ENCODE measurements around the gene USP13. TPM values are rescaled to one million over a fixed set of nuclear protein-coding genes. Genes with fewer than 3 reads are reported as not detected.

Gene USP13
- total and polyA plus RNA-seq, 2 donors (not counting 1 experiment from before 2014, with no cell fraction given) = 1.9 to 13.2 TPM

GRCh38 chr3:179661777-179662176, 8.9 kb downstream of the USP13 start:
- H3K27ac ChIP-seq (ENCODE audit: low read length in 2 of 2) = no peak overlapping the region
- H3K9me3 Mint-ChIP-seq (ENCODE audit: insufficient read depth) = no peaks in the 10 kb centered on the region
- H3K9ac ChIP-seq (ENCODE audit: low read length) = no peak overlapping the region
- peaks cover 9% of the 10 kb centered on the region for H3K4me1 Mint-ChIP-seq
- ChIA-PET CTCF (interaction anchor here (0.6 kb wide), 1 partner anchor 205 kb away, joined by 3 read pairs; no protein-coding TSS in a partner anchor), POLR2A (no interaction called here)
- 90% methylated on average over 4 of the region's 4 CpGs for WGBS (ENCODE audit: insufficient coverage)
- peaks cover 12% of the 10 kb centered on the region for H4K20me1 ChIP-seq (ENCODE audit: control insufficient read depth, insufficient read depth, low read length, poor library complexity, severe bottlenecking)
- DNase-seq (no peak), ATAC-seq (ENCODE audit: low read depth) (no peak)
- no peak overlapping the region for H3K27ac Mint-ChIP-seq
- H3K4me1 ChIP-seq (ENCODE audit: control insufficient read depth in 2 of 2, insufficient read depth in 2 of 2, low read length in 2 of 2) = no peaks in the 10 kb centered on the region
- no peak overlapping the region for H3K4me3 ChIP-seq (ENCODE audit: control extremely low read depth in 1 of 5, extremely low read depth in 1 of 5, insufficient read depth in 1 of 5, low read depth in 2 of 5, low read length in 4 of 5)
- H3K79me2 ChIP-seq (ENCODE audit: control insufficient read depth, insufficient read depth, low read length) = peaks cover 74% of the 10 kb centered on the region
- no peaks in the 10 kb centered on the region for H3K9me3 ChIP-seq (ENCODE audit: control extremely low read depth in 1 of 3, control insufficient read depth in 2 of 3, insufficient read depth in 1 of 3, low read length in 2 of 3)
- H3K4me2 ChIP-seq (replicated peaks; ENCODE audit: low read depth, low read length, poor library complexity, severe bottlenecking) = no peak overlapping the region
- H3K27me3 Mint-ChIP-seq = no peaks in the 10 kb centered on the region
- no peak for TF ChIP-seq EZH2 (IDR thresholded peaks at IDR 0.05; ENCODE audit: borderline replicate concordance, insufficient read depth, low read depth, low read length, poor library complexity, severe bottlenecking)
- TF ChIP-seq, protein P1, sequence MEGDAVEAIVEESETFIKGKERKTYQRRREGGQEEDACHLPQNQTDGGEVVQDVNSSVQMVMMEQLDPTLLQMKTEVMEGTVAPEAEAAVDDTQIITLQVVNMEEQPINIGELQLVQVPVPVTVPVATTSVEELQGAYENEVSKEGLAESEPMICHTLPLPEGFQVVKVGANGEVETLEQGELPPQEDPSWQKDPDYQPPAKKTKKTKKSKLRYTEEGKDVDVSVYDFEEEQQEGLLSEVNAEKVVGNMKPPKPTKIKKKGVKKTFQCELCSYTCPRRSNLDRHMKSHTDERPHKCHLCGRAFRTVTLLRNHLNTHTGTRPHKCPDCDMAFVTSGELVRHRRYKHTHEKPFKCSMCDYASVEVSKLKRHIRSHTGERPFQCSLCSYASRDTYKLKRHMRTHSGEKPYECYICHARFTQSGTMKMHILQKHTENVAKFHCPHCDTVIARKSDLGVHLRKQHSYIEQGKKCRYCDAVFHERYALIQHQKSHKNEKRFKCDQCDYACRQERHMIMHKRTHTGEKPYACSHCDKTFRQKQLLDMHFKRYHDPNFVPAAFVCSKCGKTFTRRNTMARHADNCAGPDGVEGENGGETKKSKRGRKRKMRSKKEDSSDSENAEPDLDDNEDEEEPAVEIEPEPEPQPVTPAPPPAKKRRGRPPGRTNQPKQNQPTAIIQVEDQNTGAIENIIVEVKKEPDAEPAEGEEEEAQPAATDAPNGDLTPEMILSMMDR (IDR thresholded peaks at IDR 0.05) = no peak
- H3K27me3 ChIP-seq (replicated peaks in 1 of 4; ENCODE audit: control extremely low read depth in 1 of 4, control insufficient read depth in 3 of 4, insufficient read depth in 4 of 4, low read length in 3 of 4) = no peaks in the 10 kb centered on the region
- no peak overlapping the region for H2AFZ ChIP-seq (ENCODE audit: insufficient read depth, low read depth, low read length, poor library complexity, severe bottlenecking)
- no peaks in the 10 kb centered on the region for H3K36me3 ChIP-seq (replicated peaks in 1 of 2; ENCODE audit: control extremely low read depth in 1 of 2, control insufficient read depth in 1 of 2, extremely low read depth in 1 of 2, insufficient read depth in 2 of 2, low read length in 1 of 2)
- no peak overlapping the region for H3K4me3 Mint-ChIP-seq
- intact Hi-C loops (cut with micrococcal nuclease) = no loop called here

DNA sequence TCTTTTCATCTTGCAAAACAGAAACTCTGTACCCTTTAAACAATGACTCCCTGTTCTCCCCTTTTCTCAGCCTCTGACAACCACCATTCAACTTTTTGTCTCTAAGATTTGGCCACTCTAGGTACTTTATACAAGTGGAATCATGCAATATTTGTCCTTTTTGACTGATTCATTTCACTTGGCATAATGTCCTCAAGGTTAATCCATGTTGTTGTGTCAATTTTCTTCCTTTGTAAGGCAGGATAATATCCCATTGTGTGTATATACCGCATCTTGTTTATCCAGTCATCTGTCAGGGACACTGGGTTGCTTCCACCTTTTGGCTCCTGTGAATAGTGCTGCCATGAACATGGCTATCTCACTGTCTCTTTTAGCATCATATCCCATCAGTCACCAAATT, 10.3 kb downstream of the USP13 start:
- ATAC-seq (ENCODE audit: low read depth) (no peak), DNase-seq (no peak)
- Histone ChIP-seq H3K27ac (ENCODE audit: low read length in 2 of 2) (no peak overlapping the region), H3K9me3 (ENCODE audit: control extremely low read depth in 1 of 3, control insufficient read depth in 2 of 3, insufficient read depth in 1 of 3, low read length in 2 of 3) (no peaks in the 10 kb centered on the region), H3K36me3 (replicated peaks in 1 of 2; ENCODE audit: control extremely low read depth in 1 of 2, control insufficient read depth in 1 of 2, extremely low read depth in 1 of 2, insufficient read depth in 2 of 2, low read length in 1 of 2) (no peaks in the 10 kb centered on the region), H3K9ac (ENCODE audit: low read length) (no peak overlapping the region), H3K4me2 (replicated peaks; ENCODE audit: low read depth, low read length, poor library complexity, severe bottlenecking) (no peak overlapping the region), H2AFZ (ENCODE audit: insufficient read depth, low read depth, low read length, poor library complexity, severe bottlenecking) (no peak overlapping the region), H3K4me1 (ENCODE audit: control insufficient read depth in 2 of 2, insufficient read depth in 2 of 2, low read length in 2 of 2) (no peaks in the 10 kb centered on the region), H4K20me1 (ENCODE audit: control insufficient read depth, insufficient read depth, low read length, poor library complexity, severe bottlenecking) (peaks cover 12% of the 10 kb centered on the region), H3K27me3 (replicated peaks in 1 of 4; ENCODE audit: control extremely low read depth in 1 of 4, control insufficient read depth in 3 of 4, insufficient read depth in 4 of 4, low read length in 3 of 4) (no peaks in the 10 kb centered on the region), H3K79me2 (ENCODE audit: control insufficient read depth, insufficient read depth, low read length) (peaks cover 66% of the 10 kb centered on the region), H3K4me3 (ENCODE audit: control extremely low read depth in 1 of 5, extremely low read depth in 1 of 5, insufficient read depth in 1 of 5, low read depth in 2 of 5, low read length in 4 of 5) (no peak overlapping the region)
- peaks cover 9% of the 10 kb centered on the region for H3K4me1 Mint-ChIP-seq
- CTCF ChIA-PET = interaction anchor here (0.6 kb wide), 1 partner anchor 13 kb away, joined by 4 read pairs; no protein-coding TSS in a partner anchor
- H3K9me3 Mint-ChIP-seq (ENCODE audit: insufficient read depth) = no peaks in the 10 kb centered on the region
- intact Hi-C loops (cut with micrococcal nuclease) = no loop called here
- POLR2A ChIA-PET = no interaction called here
- no peaks in the 10 kb centered on the region for H3K27me3 Mint-ChIP-seq
- H3K4me3 Mint-ChIP-seq = no peak overlapping the region
- H3K27ac Mint-ChIP-seq = no peak overlapping the region
- TF ChIP-seq, protein P1 (IDR thresholded peaks at IDR 0.05) = no peak
- no peak for TF ChIP-seq EZH2 (IDR thresholded peaks at IDR 0.05; ENCODE audit: borderline replicate concordance, insufficient read depth, low read depth, low read length, poor library complexity, severe bottlenecking)
- WGBS (ENCODE audit: insufficient coverage) = 90% methylated on average over 1 of the region's 1 CpG
